Measurements from ENCODE around the gene LAYN. TPM values are rescaled to one million over a fixed set of nuclear protein-coding genes. Genes with fewer than 3 reads are reported as not detected.

LAYN gene
- total and polyA plus RNA-seq, 2 of the 13 experiments (the other 11 are each of a cell fraction or from before 2014, with no cell fraction given): 0.17 TPM; not detected in 1

DNA sequence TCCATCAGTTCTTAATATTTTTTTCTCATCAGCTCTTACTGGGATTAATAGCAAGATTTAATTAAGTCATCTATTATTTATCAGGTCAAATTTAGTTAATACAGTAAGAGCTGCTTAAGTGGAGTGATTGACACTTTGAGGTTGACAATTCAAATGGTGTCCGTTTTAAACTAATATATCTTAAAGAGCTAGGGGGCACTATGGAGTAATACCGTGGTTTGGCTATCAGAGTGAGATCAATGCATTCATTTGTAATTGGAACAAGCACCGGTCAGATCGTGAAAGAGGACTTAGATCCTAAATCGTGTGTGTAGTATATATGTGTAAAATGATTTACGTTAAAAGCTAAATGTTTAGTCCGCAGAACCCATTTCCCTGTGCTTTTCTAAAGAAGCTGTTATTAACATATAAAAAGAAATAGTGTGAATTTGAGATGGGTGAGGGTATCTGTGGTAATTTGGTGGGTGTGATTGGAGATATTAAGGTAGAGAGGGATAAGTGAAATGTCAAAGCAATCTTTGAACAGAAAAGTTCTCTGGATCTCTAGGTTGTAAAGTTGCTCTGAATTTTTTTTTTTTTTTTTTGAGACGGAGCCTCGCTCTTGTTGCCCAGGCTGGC is 64.0 kb downstream of the LAYN start (continued):
- TF ChIP-seq, protein P1, sequence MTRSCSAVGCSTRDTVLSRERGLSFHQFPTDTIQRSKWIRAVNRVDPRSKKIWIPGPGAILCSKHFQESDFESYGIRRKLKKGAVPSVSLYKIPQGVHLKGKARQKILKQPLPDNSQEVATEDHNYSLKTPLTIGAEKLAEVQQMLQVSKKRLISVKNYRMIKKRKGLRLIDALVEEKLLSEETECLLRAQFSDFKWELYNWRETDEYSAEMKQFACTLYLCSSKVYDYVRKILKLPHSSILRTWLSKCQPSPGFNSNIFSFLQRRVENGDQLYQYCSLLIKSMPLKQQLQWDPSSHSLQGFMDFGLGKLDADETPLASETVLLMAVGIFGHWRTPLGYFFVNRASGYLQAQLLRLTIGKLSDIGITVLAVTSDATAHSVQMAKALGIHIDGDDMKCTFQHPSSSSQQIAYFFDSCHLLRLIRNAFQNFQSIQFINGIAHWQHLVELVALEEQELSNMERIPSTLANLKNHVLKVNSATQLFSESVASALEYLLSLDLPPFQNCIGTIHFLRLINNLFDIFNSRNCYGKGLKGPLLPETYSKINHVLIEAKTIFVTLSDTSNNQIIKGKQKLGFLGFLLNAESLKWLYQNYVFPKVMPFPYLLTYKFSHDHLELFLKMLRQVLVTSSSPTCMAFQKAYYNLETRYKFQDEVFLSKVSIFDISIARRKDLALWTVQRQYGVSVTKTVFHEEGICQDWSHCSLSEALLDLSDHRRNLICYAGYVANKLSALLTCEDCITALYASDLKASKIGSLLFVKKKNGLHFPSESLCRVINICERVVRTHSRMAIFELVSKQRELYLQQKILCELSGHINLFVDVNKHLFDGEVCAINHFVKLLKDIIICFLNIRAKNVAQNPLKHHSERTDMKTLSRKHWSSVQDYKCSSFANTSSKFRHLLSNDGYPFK (CRISPR knock-in tag; IDR thresholded peaks at IDR 0.05; ENCODE audit: borderline replicate concordance): no peak
- no peak for TF ChIP-seq SSRP1 (CRISPR knock-in tag; IDR thresholded peaks at IDR 0.05)
- TF ChIP-seq, protein P2, sequence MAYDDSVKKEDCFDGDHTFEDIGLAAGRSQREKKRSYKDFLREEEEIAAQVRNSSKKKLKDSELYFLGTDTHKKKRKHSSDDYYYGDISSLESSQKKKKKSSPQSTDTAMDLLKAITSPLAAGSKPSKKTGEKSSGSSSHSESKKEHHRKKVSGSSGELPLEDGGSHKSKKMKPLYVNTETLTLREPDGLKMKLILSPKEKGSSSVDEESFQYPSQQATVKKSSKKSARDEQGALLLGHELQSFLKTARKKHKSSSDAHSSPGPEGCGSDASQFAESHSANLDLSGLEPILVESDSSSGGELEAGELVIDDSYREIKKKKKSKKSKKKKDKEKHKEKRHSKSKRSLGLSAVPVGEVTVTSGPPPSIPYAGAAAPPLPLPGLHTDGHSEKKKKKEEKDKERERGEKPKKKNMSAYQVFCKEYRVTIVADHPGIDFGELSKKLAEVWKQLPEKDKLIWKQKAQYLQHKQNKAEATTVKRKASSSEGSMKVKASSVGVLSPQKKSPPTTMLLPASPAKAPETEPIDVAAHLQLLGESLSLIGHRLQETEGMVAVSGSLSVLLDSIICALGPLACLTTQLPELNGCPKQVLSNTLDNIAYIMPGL (CRISPR knock-in tag; IDR thresholded peaks at IDR 0.05; ENCODE audit: borderline replicate concordance in 1 of 2, low read depth in 1 of 2): peak in 1 of 2 experiments; percentile 36; a peak in 2 of 4 replicates
- no peak for TF ChIP-seq TRIM24 (CRISPR knock-in tag; IDR thresholded peaks at IDR 0.05)
- TF ChIP-seq, protein P3, sequence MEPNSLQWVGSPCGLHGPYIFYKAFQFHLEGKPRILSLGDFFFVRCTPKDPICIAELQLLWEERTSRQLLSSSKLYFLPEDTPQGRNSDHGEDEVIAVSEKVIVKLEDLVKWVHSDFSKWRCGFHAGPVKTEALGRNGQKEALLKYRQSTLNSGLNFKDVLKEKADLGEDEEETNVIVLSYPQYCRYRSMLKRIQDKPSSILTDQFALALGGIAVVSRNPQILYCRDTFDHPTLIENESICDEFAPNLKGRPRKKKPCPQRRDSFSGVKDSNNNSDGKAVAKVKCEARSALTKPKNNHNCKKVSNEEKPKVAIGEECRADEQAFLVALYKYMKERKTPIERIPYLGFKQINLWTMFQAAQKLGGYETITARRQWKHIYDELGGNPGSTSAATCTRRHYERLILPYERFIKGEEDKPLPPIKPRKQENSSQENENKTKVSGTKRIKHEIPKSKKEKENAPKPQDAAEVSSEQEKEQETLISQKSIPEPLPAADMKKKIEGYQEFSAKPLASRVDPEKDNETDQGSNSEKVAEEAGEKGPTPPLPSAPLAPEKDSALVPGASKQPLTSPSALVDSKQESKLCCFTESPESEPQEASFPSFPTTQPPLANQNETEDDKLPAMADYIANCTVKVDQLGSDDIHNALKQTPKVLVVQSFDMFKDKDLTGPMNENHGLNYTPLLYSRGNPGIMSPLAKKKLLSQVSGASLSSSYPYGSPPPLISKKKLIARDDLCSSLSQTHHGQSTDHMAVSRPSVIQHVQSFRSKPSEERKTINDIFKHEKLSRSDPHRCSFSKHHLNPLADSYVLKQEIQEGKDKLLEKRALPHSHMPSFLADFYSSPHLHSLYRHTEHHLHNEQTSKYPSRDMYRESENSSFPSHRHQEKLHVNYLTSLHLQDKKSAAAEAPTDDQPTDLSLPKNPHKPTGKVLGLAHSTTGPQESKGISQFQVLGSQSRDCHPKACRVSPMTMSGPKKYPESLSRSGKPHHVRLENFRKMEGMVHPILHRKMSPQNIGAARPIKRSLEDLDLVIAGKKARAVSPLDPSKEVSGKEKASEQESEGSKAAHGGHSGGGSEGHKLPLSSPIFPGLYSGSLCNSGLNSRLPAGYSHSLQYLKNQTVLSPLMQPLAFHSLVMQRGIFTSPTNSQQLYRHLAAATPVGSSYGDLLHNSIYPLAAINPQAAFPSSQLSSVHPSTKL (CRISPR knock-in tag; IDR thresholded peaks at IDR 0.05): peak; percentile 21; the same call in 1 of the 2 replicates
- peak; percentile 42 for TF ChIP-seq SAP130 (CRISPR knock-in tag; IDR thresholded peaks at IDR 0.05; ENCODE audit: low read depth)
- TF ChIP-seq ZNF383 (CRISPR knock-in tag; IDR thresholded peaks at IDR 0.05; ENCODE audit: borderline replicate concordance): no peak
- TF ChIP-seq, protein P4, sequence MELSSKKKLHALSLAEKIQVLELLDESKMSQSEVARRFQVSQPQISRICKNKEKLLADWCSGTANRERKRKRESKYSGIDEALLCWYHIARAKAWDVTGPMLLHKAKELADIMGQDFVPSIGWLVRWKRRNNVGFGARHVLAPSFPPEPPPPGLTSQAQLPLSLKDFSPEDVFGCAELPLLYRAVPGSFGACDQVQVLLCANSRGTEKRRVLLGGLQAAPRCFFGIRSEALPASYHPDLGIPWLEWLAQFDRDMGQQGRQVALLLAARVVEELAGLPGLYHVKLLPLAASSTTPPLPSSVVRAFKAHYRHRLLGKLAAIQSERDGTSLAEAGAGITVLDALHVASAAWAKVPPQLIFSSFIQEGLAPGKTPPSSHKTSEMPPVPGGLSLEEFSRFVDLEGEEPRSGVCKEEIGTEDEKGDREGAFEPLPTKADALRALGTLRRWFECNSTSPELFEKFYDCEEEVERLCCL (CRISPR knock-in tag; IDR thresholded peaks at IDR 0.05; ENCODE audit: borderline replicate concordance): no peak
- no peak for TF ChIP-seq SRSF1 (optimal IDR thresholded peaks at IDR 0.05; ENCODE audit: low read depth, low read length)
- 0 out of 2 replicates have a peak, but pooled peaks have one; percentile 63 for TF ChIP-seq SP140L (CRISPR knock-in tag; IDR thresholded peaks at IDR 0.05; ENCODE audit: borderline replicate concordance)
- TF ChIP-seq CREB1 (IDR thresholded peaks at IDR 0.05): no peak
- 0 out of 2 replicates have a peak, but pooled peaks have one; percentile 20 for TF ChIP-seq CREB1 (CRISPR knock-in tag; IDR thresholded peaks at IDR 0.05)
- no peak for TF ChIP-seq ZNF564 (CRISPR knock-in tag; IDR thresholded peaks at IDR 0.05)
- peak; percentile 72 for TF ChIP-seq STAG1 (CRISPR knock-in tag; IDR thresholded peaks at IDR 0.05)
- no peak for TF ChIP-seq KAT7 (CRISPR knock-in tag; IDR thresholded peaks at IDR 0.05; ENCODE audit: borderline replicate concordance)
- TF ChIP-seq, protein P5, sequence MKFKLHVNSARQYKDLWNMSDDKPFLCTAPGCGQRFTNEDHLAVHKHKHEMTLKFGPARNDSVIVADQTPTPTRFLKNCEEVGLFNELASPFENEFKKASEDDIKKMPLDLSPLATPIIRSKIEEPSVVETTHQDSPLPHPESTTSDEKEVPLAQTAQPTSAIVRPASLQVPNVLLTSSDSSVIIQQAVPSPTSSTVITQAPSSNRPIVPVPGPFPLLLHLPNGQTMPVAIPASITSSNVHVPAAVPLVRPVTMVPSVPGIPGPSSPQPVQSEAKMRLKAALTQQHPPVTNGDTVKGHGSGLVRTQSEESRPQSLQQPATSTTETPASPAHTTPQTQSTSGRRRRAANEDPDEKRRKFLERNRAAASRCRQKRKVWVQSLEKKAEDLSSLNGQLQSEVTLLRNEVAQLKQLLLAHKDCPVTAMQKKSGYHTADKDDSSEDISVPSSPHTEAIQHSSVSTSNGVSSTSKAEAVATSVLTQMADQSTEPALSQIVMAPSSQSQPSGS (CRISPR knock-in tag; IDR thresholded peaks at IDR 0.05): no peak
- no peak for TF ChIP-seq ZFY (CRISPR knock-in tag; IDR thresholded peaks at IDR 0.05)
- TF ChIP-seq RAD21 (CRISPR knock-in tag; IDR thresholded peaks at IDR 0.05): 0 out of 2 replicates have a peak, but pooled peaks have one; percentile 24
